GM19438 (cell line): ENCODE measurements around the gene TSPAN32.
"Not testable (repeated sequence)": the region's sequence is repeated elsewhere in the genome, so short reads cannot be mapped to it uniquely, and the experiment has no call there.

ENCODE experiments used
- ATAC-seq: cut with Tn5 transposase; IDR thresholded peaks from one replicate; pipeline ENCODE4 v1.9.1; 2021; ENCODE audit warnings: low read depth; ENCODE audit not compliant: unreplicated experiment

Gene TSPAN32

DNA sequence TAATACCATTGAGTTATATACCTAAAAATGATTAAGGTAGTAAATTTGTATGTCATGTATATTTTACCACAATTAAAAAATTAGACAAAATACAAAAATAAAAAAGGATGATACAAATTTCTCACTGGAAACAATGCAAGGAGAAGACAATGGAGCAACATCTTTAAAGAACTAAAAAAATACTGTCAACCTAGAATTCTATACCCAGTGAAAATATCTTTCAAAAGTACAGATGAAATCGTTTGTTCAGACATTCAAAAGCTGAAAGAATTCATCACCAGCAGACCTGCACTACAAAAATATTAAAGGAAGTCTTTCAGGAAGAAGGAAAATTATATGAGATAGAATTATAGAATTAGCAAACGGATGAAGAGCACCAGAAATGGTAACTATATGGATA lies 21.6 kb upstream of the TSPAN32 start:
- no peak for ATAC-seq

DNA sequence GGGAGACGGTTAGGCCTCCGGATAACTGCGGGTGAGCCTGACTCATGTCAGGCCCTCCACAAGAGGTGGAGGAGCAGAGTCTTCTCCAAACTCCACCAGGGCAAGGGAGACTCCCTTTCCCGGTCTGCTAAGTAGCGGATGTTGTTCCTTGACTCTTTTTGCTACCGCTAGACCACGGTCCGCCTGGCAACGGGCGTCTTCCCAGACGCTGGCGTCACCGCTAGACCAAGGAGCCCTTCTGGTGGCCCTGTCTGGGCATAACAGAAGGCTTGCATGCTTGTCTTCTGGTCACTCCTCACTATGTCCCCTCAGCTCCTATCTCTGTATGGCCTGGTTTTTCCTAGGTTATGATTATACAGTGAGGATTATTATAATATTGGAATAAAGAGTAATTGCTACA lies 15.5 kb upstream of the TSPAN32 start:
- not testable (repeated sequence) for ATAC-seq

DNA sequence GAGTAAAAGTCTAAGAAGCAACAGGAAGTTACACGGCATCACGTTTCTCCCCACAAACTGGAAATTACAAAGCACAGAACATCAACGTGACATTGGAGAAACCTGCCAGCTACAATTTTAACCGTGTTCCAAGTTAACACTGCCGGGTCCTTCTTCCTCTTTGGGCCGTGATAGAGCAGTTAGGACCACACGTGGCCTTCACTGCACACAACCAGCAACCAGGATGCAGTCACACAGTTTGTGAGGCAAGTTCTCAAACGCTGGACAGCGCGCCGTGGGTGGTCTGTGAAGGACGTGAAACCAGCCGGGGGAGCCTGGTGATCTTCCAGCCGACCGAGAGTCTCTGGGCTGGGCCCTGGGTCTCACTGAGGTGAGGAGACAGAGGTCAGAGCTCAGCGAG lies 14.7 kb upstream of the TSPAN32 start:
- no peak for ATAC-seq

DNA sequence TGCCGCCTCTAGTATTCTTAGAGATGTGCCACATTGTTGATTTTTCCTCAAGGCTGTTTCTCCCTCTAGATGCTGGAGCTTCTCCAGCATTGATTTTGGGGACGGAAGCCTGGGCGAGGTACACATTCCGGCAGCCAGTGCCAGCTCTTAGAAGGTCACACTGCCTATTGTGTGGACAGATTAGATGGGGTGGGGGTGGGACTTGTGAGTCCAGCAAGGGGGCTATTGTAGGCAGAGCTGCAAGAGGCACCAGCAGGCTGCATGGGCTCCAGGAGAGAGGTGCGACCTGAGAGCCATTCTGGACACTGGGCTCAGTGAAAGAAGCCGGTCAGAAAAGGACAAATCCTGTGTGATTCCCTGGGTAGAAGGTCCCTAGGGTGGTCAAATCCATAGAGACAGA lies 12.5 kb upstream of the TSPAN32 start:
- no peak for ATAC-seq

DNA sequence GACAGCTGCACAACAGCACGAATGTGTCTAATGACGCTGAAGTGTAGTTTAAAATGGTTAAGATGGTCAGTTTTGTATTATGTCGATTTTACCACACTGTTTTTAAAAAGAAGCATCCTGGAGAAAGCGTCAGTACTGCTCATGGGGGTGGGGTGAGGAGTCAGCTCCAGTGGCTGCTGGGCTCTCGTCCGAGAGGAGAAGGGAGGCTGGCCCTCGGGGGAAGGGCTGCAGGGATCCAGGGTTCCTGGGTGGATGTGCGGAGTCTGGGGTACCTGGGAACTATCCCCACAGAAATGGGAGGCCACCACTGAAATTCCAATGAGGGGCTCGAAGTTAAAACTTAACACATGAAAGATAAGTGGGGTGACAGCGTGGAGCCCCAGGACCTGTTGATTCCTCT lies 12.0 kb upstream of the TSPAN32 start:
- no peak for ATAC-seq

DNA sequence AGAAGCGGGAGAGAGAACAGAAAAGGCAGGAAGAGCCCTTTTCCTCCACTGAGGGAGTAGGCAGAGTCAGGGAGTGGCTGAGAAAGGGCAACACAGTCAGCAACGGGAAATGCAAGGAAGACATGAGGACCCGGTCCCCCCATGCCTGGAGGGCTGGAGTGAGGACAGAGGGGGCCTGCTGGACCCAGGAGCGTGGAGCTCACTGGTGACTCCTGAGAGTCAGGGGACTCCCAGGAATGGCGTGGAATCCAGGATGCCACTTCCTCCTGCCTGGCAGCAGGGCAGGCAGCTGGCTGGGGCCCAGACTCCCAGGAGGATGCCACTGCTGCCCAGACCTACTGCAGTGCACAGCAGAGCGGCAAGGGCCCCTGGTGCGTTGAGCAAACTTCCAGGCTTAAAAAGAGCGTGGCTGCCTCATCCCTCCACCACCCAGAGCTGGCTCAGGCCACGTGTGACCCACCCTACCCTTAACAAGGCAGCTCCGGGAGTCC lies 11.4 kb upstream of the TSPAN32 start:
- no peak for ATAC-seq

DNA sequence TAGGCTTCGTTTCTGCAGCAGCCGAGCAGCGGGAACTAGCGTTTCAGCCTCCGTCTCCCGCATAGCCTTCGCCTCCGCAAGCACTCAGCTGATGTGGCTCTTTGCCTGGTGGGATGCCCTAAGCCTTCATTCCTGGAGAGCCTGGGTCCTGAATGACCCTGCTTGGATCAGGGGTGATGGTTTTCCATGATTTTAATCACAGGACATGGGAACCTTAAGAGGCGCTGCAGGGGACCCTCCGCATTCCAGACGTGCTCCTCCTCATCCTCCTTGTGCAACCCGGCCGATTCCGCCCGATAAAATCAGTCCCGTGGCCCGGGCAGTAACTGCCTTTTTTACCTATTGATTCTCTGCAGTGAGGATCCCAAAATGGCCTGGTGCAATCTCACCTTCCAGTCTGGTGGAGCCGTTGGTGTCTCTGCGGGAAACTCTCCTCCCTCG lies 8.3 kb upstream of the TSPAN32 start:
- no peak for ATAC-seq

DNA sequence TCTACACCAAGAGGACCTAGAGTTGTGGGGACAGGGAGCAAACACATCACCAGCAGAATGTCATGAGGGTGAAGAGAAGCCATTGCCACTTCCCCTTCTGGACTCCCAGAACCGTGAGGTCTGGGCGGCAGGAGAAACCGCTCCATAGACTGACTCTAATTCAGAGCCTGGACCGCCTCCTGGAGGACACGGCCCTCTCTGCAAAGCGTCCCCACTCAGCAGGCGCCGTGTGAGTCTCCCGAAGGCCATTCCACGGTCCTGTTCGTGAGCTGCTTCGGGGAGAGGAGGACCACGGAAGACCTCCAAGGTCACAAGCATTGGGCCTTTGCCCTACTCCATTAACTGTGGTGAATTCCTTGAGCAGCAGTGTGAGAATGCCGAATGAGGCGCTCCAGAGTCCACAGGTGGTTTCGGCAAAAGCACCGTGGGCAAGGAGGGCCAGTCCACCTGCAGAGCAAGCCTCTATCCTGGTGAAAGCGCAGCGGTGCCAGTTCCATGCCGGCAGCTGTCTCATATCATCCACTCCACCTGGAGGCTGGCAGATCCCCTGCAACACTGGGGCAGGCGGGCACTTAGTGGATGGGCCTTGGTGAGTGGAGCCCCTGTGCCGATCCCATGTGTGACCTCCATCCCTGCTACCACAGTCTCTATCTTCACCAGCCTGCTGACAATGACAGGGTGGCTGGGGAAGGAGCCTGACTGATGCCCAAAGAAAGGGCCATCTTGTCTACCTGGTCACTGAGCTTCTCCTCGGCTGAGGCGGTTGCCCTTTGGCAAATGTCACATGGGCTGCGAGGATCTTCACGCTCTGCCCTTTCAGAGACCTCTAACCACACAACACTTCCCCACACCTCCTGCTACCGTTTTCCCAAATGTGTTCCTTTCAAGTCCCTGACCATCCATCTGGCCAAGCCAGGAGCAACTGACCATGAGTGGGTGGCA lies 7.6 kb upstream of the TSPAN32 start:
- no peak for ATAC-seq

DNA sequence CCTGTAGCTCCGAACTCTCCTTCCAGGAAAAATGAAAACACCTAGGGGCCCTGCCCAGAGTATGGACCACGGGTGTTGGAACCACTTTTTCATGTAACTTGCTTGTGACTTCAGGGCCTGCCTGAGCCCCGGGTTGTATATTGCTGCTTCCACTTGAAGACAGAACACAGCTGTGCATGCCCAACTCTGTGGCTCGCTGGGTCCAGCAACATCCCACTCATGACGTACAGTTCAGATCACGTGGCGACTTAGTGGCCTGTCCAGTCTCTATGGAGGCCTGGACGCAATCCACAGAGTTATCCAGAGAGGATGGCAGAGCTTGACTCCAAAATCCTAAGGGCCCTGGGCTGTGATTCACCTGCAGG lies 6.9 kb upstream of the TSPAN32 start:
- ATAC-seq, result no peak

DNA sequence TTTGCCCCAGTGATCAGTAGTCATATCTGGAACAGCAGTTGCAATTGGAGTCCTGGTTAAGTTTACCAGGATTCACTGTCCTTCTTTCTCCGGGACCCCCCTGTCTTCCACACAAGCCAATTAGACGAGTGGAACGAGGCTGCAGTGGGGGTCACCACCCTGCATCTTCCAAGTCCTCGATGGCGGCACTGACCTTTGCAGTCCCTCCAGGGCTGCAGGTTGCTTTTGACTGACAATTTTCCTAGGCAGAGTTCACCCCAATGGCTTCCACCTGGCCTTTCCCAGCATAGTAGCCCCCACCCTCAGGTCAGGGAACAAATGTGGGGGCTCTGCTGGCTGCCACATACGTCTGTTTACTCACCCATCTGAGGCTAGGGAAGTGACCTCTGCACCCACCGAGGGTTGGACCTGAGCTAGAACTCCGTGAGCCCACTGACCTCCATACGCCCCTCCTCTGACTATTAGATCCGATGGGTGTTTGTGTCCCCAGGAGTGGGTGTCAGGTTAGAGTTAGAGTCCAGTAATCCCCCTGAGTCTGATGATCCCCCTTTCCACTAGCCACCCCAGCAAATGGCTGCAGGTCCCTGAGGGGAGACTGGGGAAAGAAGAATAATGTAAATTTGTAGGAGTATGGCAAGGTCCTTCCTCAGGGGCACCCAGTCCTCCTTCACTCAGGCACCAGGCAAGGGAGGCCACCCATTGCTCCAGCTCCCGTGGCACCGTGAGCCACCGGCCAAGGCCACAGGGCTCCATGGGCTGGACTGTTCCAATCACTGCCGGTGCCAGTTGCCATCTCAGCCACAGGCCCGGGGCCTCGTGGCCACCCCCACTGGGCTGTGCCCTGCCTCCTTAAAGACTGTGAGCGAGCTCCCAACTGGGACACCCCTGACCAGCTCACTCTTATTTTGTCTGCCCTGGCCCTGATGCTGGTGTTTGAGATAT lies 5.6 kb upstream of the TSPAN32 start:
- no peak for ATAC-seq

DNA sequence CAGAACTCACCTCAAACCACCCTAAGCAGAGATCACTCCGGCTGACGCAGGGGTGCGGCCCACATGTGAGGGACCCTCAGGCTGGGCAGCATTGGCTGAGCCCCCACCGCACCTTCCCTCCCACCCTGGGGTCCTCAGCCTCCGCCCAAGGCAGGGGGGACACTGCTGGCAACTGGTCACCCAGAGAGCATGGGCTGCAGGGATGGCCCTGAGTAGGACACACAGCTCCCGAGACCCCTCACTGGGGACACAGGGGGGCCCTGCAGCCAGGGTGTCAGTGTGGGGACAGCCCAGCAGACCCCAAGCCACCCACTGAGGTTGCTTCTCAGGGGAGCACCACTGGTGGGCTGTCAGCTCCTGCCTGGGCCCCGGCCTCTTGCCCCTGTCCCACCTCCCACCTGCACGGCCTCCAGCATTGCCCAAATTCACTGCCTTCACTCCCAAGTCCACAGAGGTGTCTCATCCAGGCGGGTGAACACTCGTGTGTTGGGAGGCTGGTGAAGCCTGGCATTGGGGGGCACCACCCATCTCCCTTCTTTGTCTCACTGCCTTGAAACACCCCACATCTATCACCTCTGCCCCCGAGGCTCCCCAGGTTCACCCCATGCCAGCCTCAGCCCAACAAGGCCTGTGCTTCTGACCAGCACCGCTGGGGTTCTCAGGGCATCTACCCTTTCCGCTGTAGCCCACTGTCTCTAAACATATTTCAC lies 4.7 kb upstream of the TSPAN32 start:
- ATAC-seq, result no peak

DNA sequence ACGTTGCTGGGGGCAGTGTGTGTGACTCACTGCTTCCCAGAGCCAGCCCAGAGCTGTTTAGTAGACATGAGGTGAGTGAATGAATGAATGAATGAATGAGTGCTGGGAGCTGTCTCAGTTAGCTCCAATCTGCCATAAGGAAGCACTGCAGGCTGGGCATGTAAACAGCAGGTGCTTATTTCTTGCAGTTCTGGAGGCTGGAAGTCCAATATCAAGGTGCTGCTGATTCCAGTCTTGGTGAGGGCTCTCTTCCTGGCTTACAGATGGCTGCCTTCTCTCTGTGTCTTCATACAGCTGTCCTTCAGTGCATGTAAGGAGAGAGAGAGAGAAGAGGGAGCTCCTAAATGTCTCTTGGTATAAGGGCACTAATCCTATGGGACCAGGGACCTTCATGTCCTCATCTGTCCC lies 4.2 kb upstream of the TSPAN32 start:
- ATAC-seq, result no peak

DNA sequence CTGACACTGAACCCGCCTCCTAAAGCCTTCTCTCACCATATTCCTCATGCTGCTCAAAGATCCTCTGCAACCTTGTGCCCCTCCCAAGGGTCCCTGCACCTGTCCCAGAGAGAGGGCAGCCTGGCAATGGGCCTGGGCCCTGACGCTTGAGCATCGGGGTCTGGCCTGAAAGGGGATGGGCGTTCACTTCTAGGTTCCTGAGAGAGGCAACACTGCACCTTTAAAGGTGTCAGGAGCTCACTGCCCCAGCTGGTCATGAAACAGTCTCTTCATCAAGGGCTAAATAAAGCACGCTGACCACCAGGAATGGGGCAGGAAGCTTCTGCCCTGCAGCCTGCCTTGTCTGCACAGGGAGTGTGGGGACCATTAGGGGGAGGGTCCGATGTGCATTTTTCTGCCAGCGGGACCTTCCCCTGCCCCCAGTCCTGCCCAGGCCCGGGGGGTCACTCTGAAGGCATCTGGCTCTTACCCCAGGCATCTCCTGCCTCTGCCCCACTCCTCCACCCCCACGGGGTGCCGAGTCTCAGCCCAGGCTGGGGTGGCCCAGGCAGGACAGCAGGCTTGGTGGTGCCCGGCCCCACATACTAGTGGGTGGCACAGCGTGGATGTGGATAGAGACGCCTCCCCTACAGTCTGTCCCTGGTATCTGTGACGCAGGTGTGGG lies 3.5 kb upstream of the TSPAN32 start:
- no peak for ATAC-seq

DNA sequence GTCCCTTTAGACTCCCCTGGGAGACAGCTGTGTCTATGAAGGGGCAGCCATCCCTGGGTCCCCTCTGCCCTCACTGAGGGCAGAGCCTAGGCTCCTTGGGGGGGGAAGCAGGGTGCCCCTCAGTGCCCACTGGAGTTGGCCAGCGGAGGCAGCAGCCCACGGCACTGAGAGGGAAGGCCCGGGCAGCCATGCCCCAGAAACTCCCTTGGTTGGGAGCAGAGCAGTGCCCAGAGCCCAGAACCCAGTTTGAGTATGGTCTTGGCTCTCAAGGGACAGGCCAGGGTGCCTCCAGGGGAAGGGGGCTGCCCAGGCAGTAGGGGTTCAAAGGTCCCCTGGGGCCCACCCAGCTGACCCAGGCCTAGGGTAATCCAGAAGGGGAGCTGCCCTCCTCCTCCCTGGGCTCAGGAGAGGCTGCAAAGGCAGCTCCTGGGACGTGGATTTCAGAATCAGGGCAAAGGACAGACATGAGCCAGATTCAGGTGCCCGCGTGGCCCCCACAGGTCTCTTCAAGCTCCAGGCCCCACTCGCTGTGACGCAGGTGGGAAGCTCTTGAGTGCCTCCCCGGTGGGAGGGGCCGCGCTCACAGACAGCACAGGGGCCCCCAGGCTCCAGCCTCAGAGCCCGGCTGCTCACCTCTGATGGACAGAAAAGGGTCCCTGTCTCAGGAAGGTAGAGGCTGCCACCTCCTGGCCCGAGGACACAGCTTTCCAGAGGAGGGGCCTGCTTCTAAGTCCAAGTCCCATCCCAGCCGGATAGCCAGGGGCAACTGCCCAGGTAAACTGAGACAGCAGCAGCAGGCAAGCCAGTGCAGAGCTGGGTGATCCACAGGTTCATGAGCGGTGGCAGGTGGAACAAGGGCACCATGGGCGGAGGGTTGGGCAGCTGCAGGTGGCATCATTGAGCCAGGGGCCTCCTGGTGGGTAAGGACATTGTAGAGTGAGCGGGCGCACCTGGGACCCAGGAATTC lies 2.7 kb upstream of the TSPAN32 start:
- ATAC-seq, result no peak

DNA sequence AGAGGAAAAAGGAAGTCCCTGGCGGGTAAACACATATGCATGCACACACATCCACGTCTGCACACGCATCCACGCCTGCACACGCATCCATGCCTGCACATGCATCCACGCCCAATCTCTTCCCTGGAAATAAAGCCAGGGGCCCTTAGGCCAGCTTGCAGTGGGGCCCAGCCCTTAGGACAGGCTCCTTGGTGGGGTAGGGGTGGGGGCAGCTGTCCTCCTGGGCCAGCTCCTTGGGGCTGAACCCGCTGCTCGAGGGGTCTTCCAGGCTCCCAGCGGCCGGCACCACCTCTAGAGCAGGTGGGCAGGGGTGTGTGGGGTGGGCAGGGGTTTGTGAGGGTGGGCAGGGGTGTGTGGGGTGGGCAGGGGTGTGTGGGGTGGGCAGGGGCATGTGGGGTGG lies 2.0 kb upstream of the TSPAN32 start:
- ATAC-seq, result no peak

DNA sequence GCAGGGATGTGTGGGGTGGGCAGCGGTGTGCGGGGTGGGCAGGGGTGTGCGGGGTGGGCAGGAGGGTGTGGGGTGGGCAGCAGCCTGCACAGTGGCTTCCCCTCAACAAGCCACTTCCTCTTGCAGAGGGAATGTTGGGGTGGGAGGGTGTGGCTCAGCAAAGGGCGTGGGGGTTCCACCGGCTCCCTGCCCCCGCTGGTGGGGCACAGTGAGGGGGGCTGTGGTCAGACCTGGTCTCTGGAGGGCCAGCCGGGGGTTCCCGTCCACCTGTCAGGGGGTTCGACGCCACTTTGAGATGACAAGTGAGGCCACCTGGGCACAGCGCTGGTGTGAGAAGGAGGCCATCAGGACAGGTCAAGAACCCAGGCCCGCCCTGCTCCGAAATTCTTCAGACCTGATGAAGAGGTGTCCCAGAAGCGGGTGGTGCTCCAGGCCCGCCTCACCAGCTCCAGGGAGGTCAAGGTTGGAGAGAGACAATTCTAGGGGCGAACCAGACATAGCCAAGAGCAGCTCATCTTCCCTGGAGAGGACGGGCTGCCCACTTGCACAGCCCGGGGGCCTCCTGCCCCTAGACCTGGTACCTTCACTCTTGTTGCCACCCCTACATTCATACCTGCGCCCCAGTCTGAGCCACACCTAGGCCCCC lies 1.4 kb upstream of the TSPAN32 start:
- ATAC-seq, result no peak

DNA sequence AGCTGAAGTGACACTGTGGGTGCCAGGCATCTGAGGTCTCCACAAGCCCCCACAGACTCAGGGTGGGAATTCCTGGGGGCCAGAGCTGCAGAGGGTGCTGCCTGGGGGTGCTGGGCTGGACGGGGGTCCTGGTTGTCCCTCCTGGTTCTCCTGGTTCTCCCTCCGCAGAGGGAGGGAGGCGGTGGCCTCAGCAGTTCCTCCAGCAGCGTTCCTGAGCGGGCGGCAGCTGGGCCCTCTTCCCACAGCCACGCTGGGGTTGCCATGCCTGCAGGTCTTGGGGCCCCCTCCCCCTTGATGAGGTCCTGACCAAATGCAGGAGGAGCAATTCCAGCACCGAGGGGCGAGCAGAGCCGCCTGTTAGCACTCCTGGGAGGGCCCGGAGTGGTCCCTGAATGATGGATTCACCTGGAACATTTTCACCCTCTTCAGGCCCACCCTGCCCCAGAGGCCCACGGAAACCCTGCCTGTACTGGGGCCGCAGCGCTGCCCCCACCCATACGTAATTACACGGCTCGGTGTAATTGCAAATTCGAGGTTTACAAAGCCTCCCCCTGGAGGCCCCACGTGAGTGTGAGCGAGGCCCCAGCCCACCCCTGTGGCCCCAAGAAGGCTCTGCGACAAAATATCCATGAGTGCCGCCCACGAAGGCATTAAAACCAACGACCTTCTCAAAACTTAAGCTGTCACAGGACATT lies 730 bp upstream of the TSPAN32 start:
- ATAC-seq, result no peak

DNA sequence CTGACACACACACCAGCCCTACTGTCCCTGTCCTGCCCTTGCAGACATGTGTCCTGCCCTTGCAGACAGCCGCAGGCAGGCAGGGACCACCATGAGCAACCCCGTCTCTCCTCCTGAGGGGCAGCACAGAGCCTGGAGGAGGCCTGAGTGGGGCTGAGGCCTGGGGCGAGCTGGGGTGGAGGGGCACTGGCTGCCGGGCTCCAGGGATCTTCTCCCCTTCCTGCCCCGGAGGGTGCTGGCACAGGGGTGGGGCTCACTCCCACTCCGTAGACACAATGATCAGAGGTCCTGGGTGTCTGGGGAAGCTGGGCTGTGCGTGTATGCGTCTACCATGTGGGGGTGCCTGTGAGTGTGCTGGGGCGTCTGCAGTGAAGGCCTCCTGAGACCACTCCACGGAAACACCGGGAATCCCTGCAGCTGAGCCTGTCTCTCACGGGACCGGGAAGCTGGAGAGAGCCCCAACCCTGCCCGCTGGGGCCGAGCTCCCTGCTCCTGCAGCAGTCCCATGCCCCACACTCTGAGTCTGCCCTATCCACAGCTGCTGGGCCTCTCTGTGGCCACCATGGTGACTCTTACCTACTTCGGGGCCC lies 588 bp downstream of the TSPAN32 start:
- no peak for ATAC-seq
